HG03565 (cell line): Measurements from ENCODE around the gene ZNF774.
"Not testable (repeated sequence)": the region's sequence is repeated elsewhere in the genome, so short reads cannot be mapped to it uniquely, and the experiment has no call there.

Experiments
- ATAC-seq: cut with Tn5 transposase; IDR thresholded peaks from one replicate; pipeline ENCODE4 v1.9.1; 2021; ENCODE audit warnings: mild to moderate bottlenecking, moderate library complexity; ENCODE audit not compliant: unreplicated experiment

ZNF774 gene

GRCh38 chr15:90388462-90389380, 36.6 kb downstream of the ZNF774 start:
- ATAC-seq: peak; percentile 28

GRCh38 chr15:90389513-90389912, 37.4 kb downstream of the ZNF774 start:
- ATAC-seq: no peak

GRCh38 chr15:90393040-90393439, 41.0 kb downstream of the ZNF774 start:
- no peak for ATAC-seq

GRCh38 chr15:90394074-90394473, 42.0 kb downstream of the ZNF774 start:
- no peak for ATAC-seq

- no peak for ATAC-seq
Measured at GRCh38 chr15:90394748-90395442, 42.8 kb downstream of the ZNF774 start.

GRCh38 chr15:90396321-90396720, 44.2 kb downstream of the ZNF774 start:
- no peak for ATAC-seq

- ATAC-seq: no peak
Measured at GRCh38 chr15:90400005-90400758, 48.1 kb downstream of the ZNF774 start.

- peak; percentile 95 for ATAC-seq
Measured at GRCh38 chr15:90400759-90401314, 48.8 kb downstream of the ZNF774 start.

GRCh38 chr15:90401495-90401894, 49.4 kb downstream of the ZNF774 start:
- ATAC-seq: no peak

GRCh38 chr15:90402223-90402622, 50.1 kb downstream of the ZNF774 start:
- ATAC-seq: no peak

- no peak for ATAC-seq
Measured at GRCh38 chr15:90402767-90403166, 50.7 kb downstream of the ZNF774 start.

- ATAC-seq: no peak
Measured at GRCh38 chr15:90405055-90405607, 53.0 kb downstream of the ZNF774 start.

- no peak for ATAC-seq
Measured at GRCh38 chr15:90407336-90407735, 55.3 kb downstream of the ZNF774 start.

- no peak for ATAC-seq
Measured at GRCh38 chr15:90407871-90408317, 55.8 kb downstream of the ZNF774 start.

- ATAC-seq: no peak
Measured at GRCh38 chr15:90408657-90409056, 56.6 kb downstream of the ZNF774 start.

GRCh38 chr15:90409587-90409986, 57.5 kb downstream of the ZNF774 start:
- not testable (repeated sequence) for ATAC-seq

- ATAC-seq: not testable (repeated sequence)
Measured at GRCh38 chr15:90410316-90410715, 58.2 kb downstream of the ZNF774 start.

- ATAC-seq: no peak
Measured at GRCh38 chr15:90411176-90411575, 59.1 kb downstream of the ZNF774 start.
